Progenitor cell of endocrine pancreas (in vitro differentiated cells): ENCODE results near the gene CCDC124. TPM values are rescaled to one million over a fixed set of nuclear protein-coding genes. Genes with fewer than 3 reads are reported as not detected.
A peak's percentile ranks its signal among the peaks of the same experiment; 100 is the strongest.

Experiments
- DNase-seq: peaks from one replicate; pipeline ENCODE4 v3.0.0; 2021; ENCODE audit warnings: low spot score; ENCODE audit not compliant: unreplicated experiment
- H3K27ac Mint-ChIP-seq: 2 replicates; pipeline ENCODE4 v1.8.0; 2021; ENCODE audit warnings: mild to moderate bottlenecking, moderate library complexity, mixed read lengths
- H3K27me3 Mint-ChIP-seq: 2 replicates; pipeline ENCODE4 v1.8.0; 2021; ENCODE audit warnings: mixed read lengths
- H3K36me3 Mint-ChIP-seq: 2 replicates; pipeline ENCODE4 v1.8.0; 2022; ENCODE audit warnings: mixed read lengths; ENCODE audit not compliant: insufficient read depth
- H3K4me1 Mint-ChIP-seq: 2 replicates; pipeline ENCODE4 v1.8.0; 2021; ENCODE audit warnings: low read depth, mixed read lengths
- H3K4me3 Mint-ChIP-seq: 2 replicates; pipeline ENCODE4 v1.8.0; 2021; ENCODE audit warnings: low read depth, mild to moderate bottlenecking, moderate library complexity, mixed read lengths
- H3K9me3 Mint-ChIP-seq: 2 replicates; pipeline ENCODE4 v1.8.0; 2021; ENCODE audit warnings: low read depth, mixed read lengths
- total RNA-seq: library from RNA; stranded (reverse); gene quantifications from 2 replicates; pipeline ENCODE4 v1.2.1, GENCODE V29; 2021
- TF ChIP-seq, protein P1 (sequence below): fragments of 200-600 bp; sonication (generic); IDR thresholded peaks from one replicate; pipeline ENCODE4 v1.5.0; 2021; ENCODE audit warnings: antibody characterized with exemption, mild to moderate bottlenecking; ENCODE audit not compliant: unreplicated experiment

Gene CCDC124
- total RNA-seq, 1 donor from 2014 or later: 84.3 TPM

DNA sequence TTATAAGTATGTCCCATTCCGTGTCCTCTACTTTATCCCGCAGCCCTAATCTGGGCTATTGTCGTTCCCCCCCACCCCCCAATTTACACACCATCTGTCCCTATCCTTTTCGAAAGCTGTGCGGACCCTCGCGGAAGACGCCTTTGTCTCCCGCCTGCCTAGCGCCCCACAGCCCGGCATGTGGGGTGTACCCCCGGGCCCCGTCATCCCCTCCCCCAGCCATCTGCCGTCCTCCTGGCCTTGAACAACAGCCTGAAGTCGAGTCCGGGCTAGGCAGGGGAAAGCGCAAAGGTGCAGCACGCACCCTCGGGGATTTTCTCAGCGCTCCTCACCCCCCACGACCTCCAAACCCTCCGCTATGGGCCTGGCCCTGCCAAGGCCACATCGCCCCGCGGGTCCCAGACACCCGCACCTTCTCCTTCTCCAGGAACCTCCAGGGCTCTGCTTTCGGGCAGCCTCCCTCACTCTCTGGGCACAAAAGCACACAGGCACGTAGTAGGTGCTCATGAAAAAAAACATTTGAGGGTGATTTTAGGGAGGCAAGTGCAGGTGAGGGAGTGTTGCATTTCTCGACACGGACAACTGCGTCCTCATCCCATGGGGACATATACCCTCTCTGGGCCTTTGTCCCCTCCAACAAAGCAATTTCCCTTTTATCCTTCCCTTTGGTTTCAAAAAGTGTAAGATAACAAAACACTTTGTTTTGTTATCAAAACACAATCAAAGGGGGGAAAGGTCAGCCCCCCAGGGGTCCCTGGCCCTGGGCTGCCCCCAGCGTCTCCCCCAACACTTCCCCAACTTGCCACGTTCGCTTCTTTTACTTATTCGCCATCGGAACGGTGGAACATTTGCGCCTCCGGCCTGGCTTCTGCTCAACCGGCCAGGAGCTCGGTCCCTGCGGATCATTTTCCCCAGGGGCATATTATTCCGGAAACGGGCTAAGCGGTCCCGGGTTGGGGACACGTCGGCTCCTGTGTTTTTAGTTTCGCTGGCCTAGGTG is 16.4 kb downstream of the CCDC124 start:
- Mint-ChIP-seq H3K4me1 (peaks cover 26% of the 10 kb centered on the region), H3K27ac (peak overlapping the region; percentile 95), H3K27me3 (peaks cover 14% of the 10 kb centered on the region), H3K9me3 (no peaks in the 10 kb centered on the region), H3K36me3 (no peaks in the 10 kb centered on the region), H3K4me3 (peak overlapping the region; percentile 79)
- TF ChIP-seq, protein P1, sequence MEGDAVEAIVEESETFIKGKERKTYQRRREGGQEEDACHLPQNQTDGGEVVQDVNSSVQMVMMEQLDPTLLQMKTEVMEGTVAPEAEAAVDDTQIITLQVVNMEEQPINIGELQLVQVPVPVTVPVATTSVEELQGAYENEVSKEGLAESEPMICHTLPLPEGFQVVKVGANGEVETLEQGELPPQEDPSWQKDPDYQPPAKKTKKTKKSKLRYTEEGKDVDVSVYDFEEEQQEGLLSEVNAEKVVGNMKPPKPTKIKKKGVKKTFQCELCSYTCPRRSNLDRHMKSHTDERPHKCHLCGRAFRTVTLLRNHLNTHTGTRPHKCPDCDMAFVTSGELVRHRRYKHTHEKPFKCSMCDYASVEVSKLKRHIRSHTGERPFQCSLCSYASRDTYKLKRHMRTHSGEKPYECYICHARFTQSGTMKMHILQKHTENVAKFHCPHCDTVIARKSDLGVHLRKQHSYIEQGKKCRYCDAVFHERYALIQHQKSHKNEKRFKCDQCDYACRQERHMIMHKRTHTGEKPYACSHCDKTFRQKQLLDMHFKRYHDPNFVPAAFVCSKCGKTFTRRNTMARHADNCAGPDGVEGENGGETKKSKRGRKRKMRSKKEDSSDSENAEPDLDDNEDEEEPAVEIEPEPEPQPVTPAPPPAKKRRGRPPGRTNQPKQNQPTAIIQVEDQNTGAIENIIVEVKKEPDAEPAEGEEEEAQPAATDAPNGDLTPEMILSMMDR: no peak
- no peak for DNase-seq

DNA sequence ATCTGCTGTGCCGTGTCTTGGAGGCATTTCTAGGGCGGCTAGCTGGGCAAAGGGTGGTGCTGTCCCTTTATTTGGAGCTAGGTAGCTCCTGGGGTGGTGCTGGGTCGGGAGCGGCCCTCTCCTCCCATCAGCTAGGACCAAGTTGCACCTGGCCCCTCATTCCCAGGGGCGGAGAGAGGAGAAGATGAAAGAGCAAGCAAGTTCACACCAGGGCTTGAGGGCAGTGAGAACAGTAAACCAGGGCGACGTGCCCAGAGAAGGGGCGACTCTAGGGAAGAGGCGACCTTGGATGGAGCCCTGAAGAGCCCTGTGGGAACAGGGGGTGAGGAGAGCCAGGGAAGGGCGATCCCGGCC is 17.1 kb downstream of the CCDC124 start:
- no peaks in the 10 kb centered on the region for H3K9me3 Mint-ChIP-seq
- TF ChIP-seq, protein P1: no peak
- no peaks in the 10 kb centered on the region for H3K36me3 Mint-ChIP-seq
- peaks cover 14% of the 10 kb centered on the region for H3K27me3 Mint-ChIP-seq
- no peak for DNase-seq
- H3K27ac Mint-ChIP-seq: peak overlapping the region; percentile 95
- peak overlapping the region; percentile 79 for H3K4me3 Mint-ChIP-seq
- peaks cover 26% of the 10 kb centered on the region for H3K4me1 Mint-ChIP-seq

DNA sequence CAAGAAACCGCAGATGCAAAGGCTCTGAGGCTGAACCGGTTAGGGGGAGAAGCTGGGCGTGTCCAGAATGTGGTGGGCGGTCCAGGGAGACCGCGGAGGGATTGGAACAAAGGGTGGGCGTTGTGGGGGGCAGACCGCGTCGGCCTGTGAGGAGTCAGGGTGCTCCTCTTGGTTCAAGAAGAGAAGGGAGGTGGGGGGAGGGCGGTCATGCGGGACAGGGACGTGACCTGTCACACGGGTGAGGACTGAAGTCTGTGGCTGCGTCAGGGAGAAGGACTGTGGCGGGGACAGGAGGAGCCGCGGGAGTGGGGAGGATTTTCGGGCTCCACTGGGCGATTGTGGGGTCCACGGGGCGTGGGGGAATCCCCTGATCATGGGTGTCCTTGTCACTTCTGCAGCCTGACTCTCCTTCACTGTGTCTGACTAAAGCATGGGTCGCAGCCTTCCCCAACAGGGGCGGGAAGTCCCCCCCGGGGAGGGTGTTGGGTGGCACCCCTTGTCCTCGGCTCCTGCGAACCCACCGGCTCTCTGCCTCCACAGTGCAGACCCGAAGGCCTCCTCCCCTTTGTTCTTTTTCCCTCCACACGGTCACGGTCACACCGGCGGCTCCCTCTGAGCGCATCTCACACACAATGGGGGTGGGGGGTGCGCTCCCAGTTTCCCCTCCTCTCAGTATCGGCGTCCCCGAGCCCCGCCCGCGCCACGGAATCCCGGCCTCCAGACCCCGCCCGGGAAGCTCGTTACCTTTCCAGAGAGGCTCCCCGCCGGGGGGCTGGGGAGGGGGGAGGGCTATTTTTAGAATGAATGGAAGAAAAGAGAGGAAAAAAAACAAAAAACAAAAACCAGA is 17.7 kb downstream of the CCDC124 start:
- H3K4me3 Mint-ChIP-seq: peak overlapping the region; percentile 79
- H3K27me3 Mint-ChIP-seq: peaks cover 14% of the 10 kb centered on the region
- no peaks in the 10 kb centered on the region for H3K36me3 Mint-ChIP-seq
- TF ChIP-seq, protein P1: no peak
- DNase-seq: peak; percentile 45
- H3K27ac Mint-ChIP-seq: peak overlapping the region; percentile 95
- H3K9me3 Mint-ChIP-seq: no peaks in the 10 kb centered on the region
- peaks cover 26% of the 10 kb centered on the region for H3K4me1 Mint-ChIP-seq

DNA sequence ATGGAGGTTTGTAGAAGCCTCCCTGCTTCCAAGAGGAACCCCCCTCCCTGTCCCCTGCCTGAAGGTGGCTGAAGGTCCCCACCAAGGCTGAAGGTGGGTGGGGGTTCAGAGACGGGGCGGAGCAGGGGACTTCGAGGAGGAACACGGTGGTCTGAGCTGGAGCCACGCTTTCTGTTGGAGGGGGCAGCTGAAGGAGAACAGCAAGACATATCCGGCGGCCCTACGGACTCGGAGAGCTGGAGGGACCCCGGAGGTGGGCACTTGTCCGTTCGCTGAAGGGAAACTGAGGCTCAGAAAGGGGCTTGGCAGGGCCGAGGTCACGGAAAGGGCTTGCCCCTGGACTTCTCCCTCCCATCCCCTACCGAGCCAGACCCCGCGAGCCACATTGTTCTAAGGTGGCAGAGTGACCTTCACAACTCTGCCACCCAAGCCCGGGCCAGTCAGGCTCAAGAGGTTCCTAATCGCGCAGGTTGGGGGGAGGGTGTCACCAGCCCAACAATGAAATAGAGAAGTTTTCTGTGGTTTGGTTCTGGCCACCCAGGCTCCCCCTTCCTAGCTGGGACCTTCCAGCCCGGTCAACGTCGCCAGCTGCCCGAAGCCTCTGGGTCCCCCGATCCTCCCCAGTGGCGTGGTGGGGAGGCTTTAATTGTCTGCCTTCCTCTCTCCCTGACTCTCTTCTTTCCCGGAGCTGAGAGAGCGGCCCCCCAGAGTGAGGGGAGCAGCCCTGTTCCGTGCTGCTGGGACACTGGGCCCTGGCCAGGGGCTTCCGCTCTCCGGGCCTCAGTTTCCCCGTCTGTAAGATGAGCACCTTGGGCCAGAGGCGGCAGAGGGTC is 18.6 kb downstream of the CCDC124 start:
- peak overlapping the region; percentile 95 for H3K27ac Mint-ChIP-seq
- TF ChIP-seq, protein P1: no peak
- no peaks in the 10 kb centered on the region for H3K36me3 Mint-ChIP-seq
- H3K9me3 Mint-ChIP-seq: no peaks in the 10 kb centered on the region
- DNase-seq: no peak
- peaks cover 14% of the 10 kb centered on the region for H3K27me3 Mint-ChIP-seq
- peaks cover 26% of the 10 kb centered on the region for H3K4me1 Mint-ChIP-seq
- peak overlapping the region; percentile 79 for H3K4me3 Mint-ChIP-seq
